DOHH2 (cell line): ENCODE results near the gene SF1.

ENCODE experiments used
- H3F3A ChIP-seq: fragments of 200-600 bp; sonication (generic), shearing (Covaris generic); 2 replicates; pipeline ENCODE4 v1.6.0; 2016; ENCODE audit warnings: antibody characterized with exemption, mild to moderate bottlenecking; ENCODE audit not compliant: control insufficient read depth, insufficient read depth
- H3K27ac ChIP-seq: fragments of 200-600 bp; sonication (generic); 2 replicates; pipeline ENCODE4 v1.5.1; 2014; ENCODE audit warnings: low read depth, mild to moderate bottlenecking, low read length, moderate library complexity
- H3K27me3 ChIP-seq: fragments of 200-600 bp; sonication (generic); 2 replicates; pipeline ENCODE4 v1.6.1; 2014; ENCODE audit warnings: mild to moderate bottlenecking, low read length, mixed read lengths; ENCODE audit not compliant: control insufficient read depth
- H3K36me3 ChIP-seq: fragments of 200-600 bp; sonication (generic); 2 replicates; pipeline ENCODE4 v1.6.1; 2014; ENCODE audit warnings: mild to moderate bottlenecking, low read length, moderate library complexity, mixed read lengths; ENCODE audit not compliant: control insufficient read depth
- H3K4me1 ChIP-seq: fragments of 200-600 bp; sonication (generic); 2 replicates; pipeline ENCODE4 v1.6.1; 2014; ENCODE audit warnings: mild to moderate bottlenecking, low read length, mixed read lengths; ENCODE audit not compliant: control insufficient read depth
- H3K4me2 ChIP-seq: fragments of 200-600 bp; sonication (generic); 2 replicates; pipeline ENCODE4 v1.6.0; 2014; ENCODE audit warnings: mild to moderate bottlenecking, low read length, moderate library complexity
- H3K4me3 ChIP-seq: fragments of 200-600 bp; sonication (generic); 2 replicates; pipeline ENCODE4 v1.5.1; 2014; ENCODE audit warnings: mild to moderate bottlenecking, low read length, mixed read lengths
- H3K79me2 ChIP-seq: fragments of 200-600 bp; sonication (generic); 2 replicates; pipeline ENCODE4 v1.6.1; 2014; ENCODE audit warnings: mild to moderate bottlenecking, low read length, mixed read lengths; ENCODE audit not compliant: control insufficient read depth
- H3K9me2 ChIP-seq: fragments of 200-600 bp; sonication (generic); replicated peaks from 2 replicates; pipeline ENCODE4 v1.6.1; 2014; ENCODE audit warnings: mild to moderate bottlenecking, low read length, mixed read lengths; ENCODE audit not compliant: control insufficient read depth
- H3K9me3 ChIP-seq: fragments of 200-600 bp; sonication (generic); 2 replicates; pipeline ENCODE4 v1.6.1; 2014; ENCODE audit warnings: antibody characterized with exemption, low read length, mixed read lengths; ENCODE audit not compliant: control insufficient read depth, insufficient read depth
- H4K20me1 ChIP-seq: fragments of 200-600 bp; sonication (generic); 2 replicates; pipeline ENCODE4 v1.6.0; 2014; ENCODE audit warnings: low read depth, mild to moderate bottlenecking, antibody characterized with exemption, low read length, moderate library complexity; ENCODE audit not compliant: control insufficient read depth, insufficient read depth
- EZH2phosphoT487 ChIP-seq: fragments of 200-600 bp; sonication (generic); IDR thresholded peaks from 2 replicates; pipeline ENCODE4 v1.6.1; 2017; ENCODE audit warnings: borderline replicate concordance, mild to moderate bottlenecking, antibody characterized with exemption, low read length, moderate library complexity, mixed read lengths
- TF ChIP-seq, protein P1 (sequence below): fragments of 200-600 bp; sonication (generic); IDR thresholded peaks from one replicate; pipeline ENCODE4 v1.5.1; 2014; ENCODE audit warnings: antibody characterized with exemption, mild to moderate bottlenecking, low read depth, low read length; ENCODE audit not compliant: poor library complexity, severe bottlenecking

The SF1 gene

DNA sequence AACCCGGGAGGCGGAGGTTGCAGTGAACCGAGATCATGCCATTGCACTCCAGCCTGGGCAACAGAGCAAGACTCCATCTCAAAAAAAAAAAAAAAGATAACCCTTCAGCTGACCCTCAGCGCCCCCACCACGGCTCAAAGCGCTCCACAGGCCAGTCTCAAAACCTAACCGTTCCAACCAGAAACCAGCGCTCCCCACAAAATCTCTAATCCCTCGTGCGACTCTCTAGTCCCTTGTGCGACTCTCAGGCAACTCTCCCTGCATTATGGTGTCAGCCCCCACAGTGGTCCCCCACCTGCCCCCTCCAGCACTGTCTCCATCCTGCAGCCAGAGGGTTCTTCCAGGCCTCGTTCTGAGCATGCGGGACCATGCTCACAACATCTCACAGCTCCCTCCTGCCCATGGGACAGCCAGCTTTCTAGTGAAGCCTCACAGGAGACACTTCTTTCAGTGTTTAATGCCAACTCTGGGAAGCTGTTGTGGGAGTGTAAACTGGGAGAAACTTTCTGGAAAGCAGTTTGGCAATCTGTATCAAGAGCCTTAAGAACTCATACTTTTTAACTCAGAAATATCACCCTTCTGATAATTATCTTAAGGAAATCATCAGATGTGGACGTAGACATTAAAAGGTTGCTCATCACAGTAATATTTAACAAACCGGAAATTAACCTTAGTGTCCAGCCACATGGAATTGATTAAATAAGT, 30.2 kb downstream of the SF1 start:
- Histone ChIP-seq H3K36me3 (no peaks in the 10 kb centered on the region), H3K27ac (no peak overlapping the region), H3F3A (peaks cover 9% of the 10 kb centered on the region), H3K9me3 (no peaks in the 10 kb centered on the region), H4K20me1 (no peaks in the 10 kb centered on the region), H3K4me1 (peaks cover 40% of the 10 kb centered on the region), H3K9me2 (no peaks in the 10 kb centered on the region), H3K27me3 (no peaks in the 10 kb centered on the region), H3K79me2 (peaks cover 3% of the 10 kb centered on the region; the same call in 1 of the 2 replicates), H3K4me2 (no peak overlapping the region), H3K4me3 (no peak overlapping the region)
- no peak for TF ChIP-seq EZH2phosphoT487
- TF ChIP-seq, protein P1, sequence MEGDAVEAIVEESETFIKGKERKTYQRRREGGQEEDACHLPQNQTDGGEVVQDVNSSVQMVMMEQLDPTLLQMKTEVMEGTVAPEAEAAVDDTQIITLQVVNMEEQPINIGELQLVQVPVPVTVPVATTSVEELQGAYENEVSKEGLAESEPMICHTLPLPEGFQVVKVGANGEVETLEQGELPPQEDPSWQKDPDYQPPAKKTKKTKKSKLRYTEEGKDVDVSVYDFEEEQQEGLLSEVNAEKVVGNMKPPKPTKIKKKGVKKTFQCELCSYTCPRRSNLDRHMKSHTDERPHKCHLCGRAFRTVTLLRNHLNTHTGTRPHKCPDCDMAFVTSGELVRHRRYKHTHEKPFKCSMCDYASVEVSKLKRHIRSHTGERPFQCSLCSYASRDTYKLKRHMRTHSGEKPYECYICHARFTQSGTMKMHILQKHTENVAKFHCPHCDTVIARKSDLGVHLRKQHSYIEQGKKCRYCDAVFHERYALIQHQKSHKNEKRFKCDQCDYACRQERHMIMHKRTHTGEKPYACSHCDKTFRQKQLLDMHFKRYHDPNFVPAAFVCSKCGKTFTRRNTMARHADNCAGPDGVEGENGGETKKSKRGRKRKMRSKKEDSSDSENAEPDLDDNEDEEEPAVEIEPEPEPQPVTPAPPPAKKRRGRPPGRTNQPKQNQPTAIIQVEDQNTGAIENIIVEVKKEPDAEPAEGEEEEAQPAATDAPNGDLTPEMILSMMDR: no peak

DNA sequence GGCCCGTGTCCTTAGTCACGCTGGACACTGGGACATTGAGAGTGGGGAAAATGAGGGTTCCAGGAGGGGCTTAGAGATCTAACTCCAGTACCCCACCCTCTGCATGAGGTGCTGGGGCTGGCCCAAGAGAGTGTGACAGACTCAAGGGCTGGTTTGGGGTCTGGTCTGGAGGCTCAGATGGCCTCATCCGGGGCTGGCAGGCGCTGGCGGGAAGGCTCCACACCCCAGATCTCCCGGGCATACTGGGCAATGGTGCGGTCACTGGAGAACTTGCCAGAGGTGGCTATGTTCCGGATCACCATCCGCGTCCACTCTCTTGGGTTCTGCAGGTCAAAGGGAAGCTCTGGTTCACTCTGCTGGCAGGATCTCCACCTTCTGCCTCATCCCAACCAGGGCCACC, 31.9 kb downstream of the SF1 start:
- peaks cover 6% of the 10 kb centered on the region; the same call in 1 of the 2 replicates for H3K36me3 ChIP-seq
- H3K4me1 ChIP-seq: peaks cover 44% of the 10 kb centered on the region
- peaks cover 9% of the 10 kb centered on the region for H3F3A ChIP-seq
- H3K9me2 ChIP-seq: no peaks in the 10 kb centered on the region
- TF ChIP-seq, protein P1: no peak
- TF ChIP-seq EZH2phosphoT487: no peak
- H3K27me3 ChIP-seq: no peaks in the 10 kb centered on the region
- H3K79me2 ChIP-seq: peaks cover 15% of the 10 kb centered on the region
- peaks cover 6% of the 10 kb centered on the region; the same call in 1 of the 2 replicates for H4K20me1 ChIP-seq
- peak overlapping the region; percentile 93 for H3K4me2 ChIP-seq
- H3K4me3 ChIP-seq: peak overlapping the region; percentile 77
- H3K9me3 ChIP-seq: no peaks in the 10 kb centered on the region
- peak overlapping the region; percentile 93 for H3K27ac ChIP-seq

DNA sequence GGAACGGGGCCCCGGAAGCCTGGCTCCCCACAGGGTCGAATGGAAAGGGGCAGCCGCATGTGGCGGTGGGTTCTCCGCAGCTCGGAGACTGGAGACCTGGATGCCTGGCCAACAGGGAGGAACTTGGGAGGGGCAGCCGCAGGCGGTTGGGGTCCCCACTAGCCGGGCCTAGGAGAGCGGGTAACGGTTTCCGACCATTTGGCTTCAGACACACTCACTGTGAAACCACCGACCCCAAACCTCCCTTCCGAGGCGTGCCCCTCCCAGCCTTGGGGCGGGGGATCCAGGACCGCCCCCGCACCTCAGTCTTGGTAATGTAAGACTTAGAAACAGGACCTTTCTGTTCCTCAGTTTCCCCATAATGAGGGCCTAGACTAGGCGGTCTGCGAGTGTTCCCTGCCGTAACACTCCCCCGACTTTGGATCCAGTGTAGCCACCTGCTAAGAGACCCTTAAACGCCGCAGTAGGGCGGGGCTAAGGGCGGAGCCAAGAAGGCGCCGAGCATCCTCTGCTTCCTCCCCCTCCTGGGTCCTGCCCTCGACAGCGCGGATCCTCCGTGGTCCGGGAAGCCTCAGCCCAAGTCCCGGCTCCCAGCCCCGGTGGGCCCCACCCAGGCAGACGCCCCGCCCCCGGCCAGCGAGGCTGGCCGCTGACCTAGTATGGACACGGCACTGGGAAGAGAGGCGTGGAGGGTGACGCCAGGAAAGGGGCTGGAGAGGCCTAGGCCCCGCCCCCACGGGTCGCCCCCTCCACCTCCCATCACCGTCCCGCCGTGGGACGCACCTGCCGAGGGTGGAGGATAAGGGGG, 32.6 kb downstream of the SF1 start:
- Histone ChIP-seq H3K36me3 (peaks cover 12% of the 10 kb centered on the region; the same call in 1 of the 2 replicates), H3K27me3 (no peaks in the 10 kb centered on the region), H3K4me1 (peaks cover 44% of the 10 kb centered on the region), H3F3A (peaks cover 9% of the 10 kb centered on the region), H3K9me3 (no peaks in the 10 kb centered on the region), H3K27ac (peak overlapping the region; percentile 93), H3K4me2 (peak overlapping the region; percentile 93), H3K79me2 (peaks cover 15% of the 10 kb centered on the region), H3K4me3 (peak overlapping the region; percentile 77), H4K20me1 (peaks cover 6% of the 10 kb centered on the region; the same call in 1 of the 2 replicates), H3K9me2 (no peaks in the 10 kb centered on the region)
- TF ChIP-seq, protein P1: no peak
- no peak for TF ChIP-seq EZH2phosphoT487
